Transverse colon (tissue), 4 donors: ENCODE results near the gene CPA1.

Experiments used
- POLR2A ChIP-seq: fragments of 450-650 bp; IDR thresholded peaks from one replicate; pipeline ENCODE4 v1.6.1; 2016; ENCODE audit warnings: antibody characterized with exemption, mild to moderate bottlenecking, moderate library complexity
- POLR2AphosphoS5 ChIP-seq, 3 donors: sonication (generic); formaldehyde crosslinking; IDR thresholded peaks; one replicate each; pipeline ENCODE4 v1.6.1; 2016; ENCODE audit warnings: antibody characterized with exemption in 3 of 3
- TF ChIP-seq, protein P1 (sequence below), 5 experiments: fragments of 200-600 bp in 3 of 5; fragments of 450-650 bp in 2 of 5; sonication (generic) in 3 of 5; IDR thresholded peaks; 1 replicate in 2 of 5; 2 replicates in 3 of 5; pipeline ENCODE4 v1.5.1; 2016 to 2017; ENCODE audit warnings: antibody characterized with exemption in 5 of 5, inconsistent platforms in 3 of 5, mild to moderate bottlenecking in 2 of 5, moderate library complexity in 1 of 5

- no peak for TF ChIP-seq POLR2AphosphoS5 (IDR thresholded peaks at IDR 0.05)
- TF ChIP-seq, protein P1, sequence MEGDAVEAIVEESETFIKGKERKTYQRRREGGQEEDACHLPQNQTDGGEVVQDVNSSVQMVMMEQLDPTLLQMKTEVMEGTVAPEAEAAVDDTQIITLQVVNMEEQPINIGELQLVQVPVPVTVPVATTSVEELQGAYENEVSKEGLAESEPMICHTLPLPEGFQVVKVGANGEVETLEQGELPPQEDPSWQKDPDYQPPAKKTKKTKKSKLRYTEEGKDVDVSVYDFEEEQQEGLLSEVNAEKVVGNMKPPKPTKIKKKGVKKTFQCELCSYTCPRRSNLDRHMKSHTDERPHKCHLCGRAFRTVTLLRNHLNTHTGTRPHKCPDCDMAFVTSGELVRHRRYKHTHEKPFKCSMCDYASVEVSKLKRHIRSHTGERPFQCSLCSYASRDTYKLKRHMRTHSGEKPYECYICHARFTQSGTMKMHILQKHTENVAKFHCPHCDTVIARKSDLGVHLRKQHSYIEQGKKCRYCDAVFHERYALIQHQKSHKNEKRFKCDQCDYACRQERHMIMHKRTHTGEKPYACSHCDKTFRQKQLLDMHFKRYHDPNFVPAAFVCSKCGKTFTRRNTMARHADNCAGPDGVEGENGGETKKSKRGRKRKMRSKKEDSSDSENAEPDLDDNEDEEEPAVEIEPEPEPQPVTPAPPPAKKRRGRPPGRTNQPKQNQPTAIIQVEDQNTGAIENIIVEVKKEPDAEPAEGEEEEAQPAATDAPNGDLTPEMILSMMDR (IDR thresholded peaks at IDR 0.05) = no peak
- no peak for TF ChIP-seq POLR2A
Observed at GRCh38 chr7:130338233-130338632, 42.1 kb upstream of the CPA1 start.
